GM12878 (cell line): Measurements from ENCODE around the gene ZNF592. TPM values are rescaled to one million over a fixed set of nuclear protein-coding genes. Genes with fewer than 3 reads are reported as not detected.

Source experiments
- ATAC-seq: fragments of 200-7000 bp; cut with Tn5 transposase; 3 replicates; pipeline ENCODE4 v1.9.1; 2020; ENCODE audit warnings: mild to moderate bottlenecking, moderate library complexity
- BruUV-seq: library from RNA; stranded (reverse); fragments of 400-500 nt; replicated peaks from 2 replicates; lab custom pipeline; 2021; lab: Mats Ljungman, UMichigan
- CTCF ChIA-PET: fragments of 300-600 bp; sonication (Branson Sonifier 250); formaldehyde crosslinking; extraction: SDS; loops from one replicate; lab custom pipeline; 2021; ENCODE audit warnings: inconsistent platforms; lab: Yijun Ruan, JAX
- POLR2A ChIA-PET: fragments of 350-600 bp; formaldehyde crosslinking; extraction: SDS; loops from one replicate; lab custom pipeline; 2021; ENCODE audit warnings: inconsistent platforms; lab: Charles Lee
- RAD21 ChIA-PET: fragments of 300-600 bp; sonication (Branson Sonifier 250); formaldehyde crosslinking; loops from one replicate; lab custom pipeline; 2023; ENCODE audit warnings: antibody characterized with exemption; ENCODE audit not compliant: unreplicated experiment; lab: Charles Lee
- SMC1A ChIA-PET: fragments of 300-600 bp; sonication (Branson Sonifier 250); formaldehyde crosslinking; loops from one replicate; lab custom pipeline; 2023; ENCODE audit not compliant: unreplicated experiment, uncharacterized antibody; lab: Charles Lee
- DNase-seq: peaks from one replicate; pipeline ENCODE4 v3.0.0-alpha.2; 2011; ENCODE audit warnings: low read depth, low spot score
- FAIRE-seq: peaks from 3 replicates; lab custom pipeline; 2011; peaks lifted over from hg19 to GRCh38; lab: Jason Lieb, UNC
- H2AFZ ChIP-seq: 2 replicates; pipeline ENCODE4 v1.6.0; 2011; ENCODE audit warnings: low read depth, low read length, control low read depth; ENCODE audit not compliant: control insufficient read depth
- H3K27ac ChIP-seq: 2 replicates; pipeline ENCODE4 v1.5.1; 2011; ENCODE audit warnings: control low read depth; ENCODE audit not compliant: control insufficient read depth, insufficient read depth
- H3K27me3 ChIP-seq, 2 experiments: replicated peaks in 1 of 2; 2 replicates each; pipeline versions ENCODE4 v1.6.0 to v1.6.1; 2011; ENCODE audit warnings: low read length in 1 of 2; ENCODE audit not compliant: control insufficient read depth in 2 of 2, insufficient read depth in 2 of 2
- H3K36me3 ChIP-seq, 2 experiments: 2 replicates each; pipeline ENCODE4 v1.5.1; 2011; ENCODE audit warnings: low read length in 1 of 2; ENCODE audit not compliant: control insufficient read depth in 2 of 2, insufficient read depth in 2 of 2
- H3K4me1 ChIP-seq: 2 replicates; pipeline ENCODE4 v1.6.1; 2011; ENCODE audit warnings: mild to moderate bottlenecking, low read length, moderate library complexity, mixed read lengths; ENCODE audit not compliant: control insufficient read depth, insufficient read depth
- H3K4me2 ChIP-seq: 2 replicates; pipeline ENCODE4 v1.6.0; 2011; ENCODE audit warnings: control low read depth; ENCODE audit not compliant: control insufficient read depth, insufficient read depth
- H3K4me3 ChIP-seq: fragments of 200-600 bp; sonication (generic); 2 replicates; pipeline ENCODE4 v1.5.1; 2016
- H3K79me2 ChIP-seq: 2 replicates; pipeline ENCODE4 v1.6.0; 2011; ENCODE audit warnings: low read length; ENCODE audit not compliant: control insufficient read depth, insufficient read depth
- H3K9ac ChIP-seq: 2 replicates; pipeline ENCODE4 v1.8.0; 2011; ENCODE audit warnings: low read length, control low read depth, mixed read lengths; ENCODE audit not compliant: control insufficient read depth, insufficient read depth
- H3K9me3 ChIP-seq: replicated peaks from 3 replicates; pipeline ENCODE4 v1.5.1; 2011; ENCODE audit warnings: mild to moderate bottlenecking, low read length; ENCODE audit not compliant: control insufficient read depth, insufficient read depth
- H4K20me1 ChIP-seq: 2 replicates; pipeline ENCODE4 v1.6.0; 2011; ENCODE audit not compliant: control insufficient read depth, insufficient read depth
- ESRRA ChIP-seq: IDR thresholded peaks from 2 replicates; pipeline ENCODE4 v1.6.1; 2012; ENCODE audit warnings: mild to moderate bottlenecking, low read length, improper control_type of control experiment
- FOXK2 ChIP-seq: fragments of 450-650 bp; IDR thresholded peaks from 2 replicates; pipeline ENCODE4 v1.6.1; 2017; ENCODE audit warnings: mild to moderate bottlenecking, moderate library complexity
- MAX ChIP-seq: IDR thresholded peaks from 2 replicates; pipeline ENCODE4 v1.6.1; 2012; ENCODE audit warnings: low read depth, low read length, improper control_type of control experiment
- NFXL1 ChIP-seq: fragments of 450-650 bp; IDR thresholded peaks from 2 replicates; pipeline ENCODE4 v1.6.1; 2017; ENCODE audit warnings: antibody characterized with exemption, mild to moderate bottlenecking, borderline replicate concordance
- POLR2AphosphoS2 ChIP-seq: IDR thresholded peaks from 2 replicates; pipeline ENCODE4 v1.6.1; 2011; ENCODE audit warnings: low read depth, mild to moderate bottlenecking, low read length, improper control_type of control experiment, moderate library complexity
- PRDM15 ChIP-seq: fragments of 450-650 bp; formaldehyde crosslinking; IDR thresholded peaks from 2 replicates; pipeline ENCODE4 v1.4.0; 2020; ENCODE audit warnings: mild to moderate bottlenecking, moderate library complexity
- SMC3 ChIP-seq: IDR thresholded peaks from 2 replicates; pipeline ENCODE4 v1.6.1; 2011; ENCODE audit warnings: low read length, improper control_type of control experiment, borderline replicate concordance
- SUZ12 ChIP-seq: fragments of 200-600 bp; sonication (generic); IDR thresholded peaks from one replicate; pipeline ENCODE4 v1.6.1; 2018; ENCODE audit warnings: antibody characterized with exemption, mild to moderate bottlenecking; ENCODE audit not compliant: unreplicated experiment
- YBX1 ChIP-seq: fragments of 450-650 bp; IDR thresholded peaks from 2 replicates; pipeline ENCODE4 v1.6.1; 2016; ENCODE audit warnings: antibody characterized with exemption
- ZNF687 ChIP-seq: fragments of 450-650 bp; IDR thresholded peaks from 2 replicates; pipeline ENCODE4 v1.6.1; 2017; ENCODE audit warnings: mild to moderate bottlenecking, moderate library complexity
- WGBS: methylation state at CpG from one replicate; pipeline ENCODE4 v1.1.6; 2016; ENCODE audit warnings: low lambda C conversion rate; ENCODE audit not compliant: insufficient replicate concordance, insufficient coverage; ENCODE audit errors: missing lambda C conversion rate; 5-methylcytosine and 5-hydroxymethylcytosine counted together
- in situ Hi-C: fragments of 300-500 bp; cut with MboI; formaldehyde crosslinking; loops from 9 replicates; pipeline ENCODE4 v1.14.3; 2018; ENCODE audit warnings: mixed read lengths
- intact Hi-C: fragments of 100-400 bp; cut with micrococcal nuclease; formaldehyde crosslinking; loops from one replicate; pipeline ENCODE4 v1.14.2; 2022; ENCODE audit not compliant: unreplicated experiment
- polyA plus RNA-seq, 11 experiments: library from polyadenylated mRNA; depleted of rRNA in 4 of 11; unstranded in 6 of 11; stranded (reverse) in 5 of 11; fragments of >200 nt; fragmentation: Nextera tagmentation in 4 of 11; fragmentation: Illumina TruSeq in 1 of 11; extraction: Ambion mirVana in 4 of 11; extraction: Trizol in 1 of 11; gene quantifications; 1 replicate in 1 of 11; 2 replicates in 10 of 11; pipeline versions ENCODE4 v1.2.1 to v1.2.3, GENCODE V29; 2011 to 2016; ENCODE audit warnings: inconsistent platforms in 2 of 11, missing spikeins in 2 of 11, low read depth in 1 of 11
- total RNA-seq, 4 experiments: library from RNA; depleted of rRNA in 3 of 4; stranded (reverse); fragments of >200 nt in 3 of 4; fragmentation: Illumina TruSeq in 1 of 4; extraction: Trizol in 1 of 4; gene quantifications; 2 replicates each; pipeline versions ENCODE4 v1.2.1 to v1.2.3, GENCODE V29; 2013 to 2021
- TF ChIP-seq, protein P1 (sequence below): fragments of 150-350 bp; IDR thresholded peaks from 2 replicates; pipeline ENCODE4 v1.6.1; 2016; ENCODE audit warnings: low read depth, low read length

ZNF592 gene
- total and polyA plus RNA-seq, 10 of the 15 experiments (the other 5 are each of a cell fraction or from before 2014, with no cell fraction given): 0.95 to 23.7 (median 8.6) TPM

GRCh38 chr15:84741121-84741520 is 7.3 kb upstream of the ZNF592 start:
- Histone ChIP-seq H3K79me2 (no peaks in the 10 kb centered on the region), H3K4me2 (no peak overlapping the region), H3K4me3 (no peak overlapping the region), H3K4me1 (peaks cover 5% of the 10 kb centered on the region), H3K9ac (no peak overlapping the region), H3K36me3 (no peaks in the 10 kb centered on the region), H4K20me1 (no peaks in the 10 kb centered on the region), H3K9me3 (no peaks in the 10 kb centered on the region), H2AFZ (no peak overlapping the region), H3K27me3 (no peaks in the 10 kb centered on the region), H3K27ac (no peak overlapping the region)
- 100% methylated on average over 2 of the region's 2 CpGs for WGBS
- ChIA-PET RAD21 (no interaction called here), CTCF (interaction anchor here (1.4 kb wide), 1 partner anchor 11 kb away, joined by 3 read pairs; no protein-coding TSS in a partner anchor), SMC1A (interaction anchor here (0.9 kb wide), 1 partner anchor 32 kb away, joined by 3 read pairs; no protein-coding TSS in a partner anchor), POLR2A (interaction anchor here (0.5 kb wide), 1 partner anchor 661 kb away, joined by 3 read pairs; no protein-coding TSS in a partner anchor)
- no TSS peak for BruUV-seq
- no peak for DNase-seq
- intact Hi-C loops: no loop called here
- in situ Hi-C loops: no loop called here
- FAIRE-seq: no peak
- no peak for ATAC-seq
- TF ChIP-seq, protein P1, sequence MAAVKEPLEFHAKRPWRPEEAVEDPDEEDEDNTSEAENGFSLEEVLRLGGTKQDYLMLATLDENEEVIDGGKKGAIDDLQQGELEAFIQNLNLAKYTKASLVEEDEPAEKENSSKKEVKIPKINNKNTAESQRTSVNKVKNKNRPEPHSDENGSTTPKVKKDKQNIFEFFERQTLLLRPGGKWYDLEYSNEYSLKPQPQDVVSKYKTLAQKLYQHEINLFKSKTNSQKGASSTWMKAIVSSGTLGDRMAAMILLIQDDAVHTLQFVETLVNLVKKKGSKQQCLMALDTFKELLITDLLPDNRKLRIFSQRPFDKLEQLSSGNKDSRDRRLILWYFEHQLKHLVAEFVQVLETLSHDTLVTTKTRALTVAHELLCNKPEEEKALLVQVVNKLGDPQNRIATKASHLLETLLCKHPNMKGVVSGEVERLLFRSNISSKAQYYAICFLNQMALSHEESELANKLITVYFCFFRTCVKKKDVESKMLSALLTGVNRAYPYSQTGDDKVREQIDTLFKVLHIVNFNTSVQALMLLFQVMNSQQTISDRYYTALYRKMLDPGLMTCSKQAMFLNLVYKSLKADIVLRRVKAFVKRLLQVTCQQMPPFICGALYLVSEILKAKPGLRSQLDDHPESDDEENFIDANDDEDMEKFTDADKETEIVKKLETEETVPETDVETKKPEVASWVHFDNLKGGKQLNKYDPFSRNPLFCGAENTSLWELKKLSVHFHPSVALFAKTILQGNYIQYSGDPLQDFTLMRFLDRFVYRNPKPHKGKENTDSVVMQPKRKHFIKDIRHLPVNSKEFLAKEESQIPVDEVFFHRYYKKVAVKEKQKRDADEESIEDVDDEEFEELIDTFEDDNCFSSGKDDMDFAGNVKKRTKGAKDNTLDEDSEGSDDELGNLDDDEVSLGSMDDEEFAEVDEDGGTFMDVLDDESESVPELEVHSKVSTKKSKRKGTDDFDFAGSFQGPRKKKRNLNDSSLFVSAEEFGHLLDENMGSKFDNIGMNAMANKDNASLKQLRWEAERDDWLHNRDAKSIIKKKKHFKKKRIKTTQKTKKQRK: no peak
- TF ChIP-seq PRDM15 (no peak), MAX (no peak), POLR2AphosphoS2 (no peak), ZNF687 (no peak), SMC3 (no peak), SUZ12 (no peak), FOXK2 (no peak), NFXL1 (no peak), YBX1 (no peak), ESRRA (no peak)
